ENCODE measurements around the gene MYO5C. TPM values are rescaled to one million over a fixed set of nuclear protein-coding genes. Genes with fewer than 3 reads are reported as not detected.

The MYO5C gene
- total and polyA plus RNA-seq, 2 of the 4 experiments (the other 2 are of a cell fraction): under 0.01 to 0.03 TPM

DNA sequence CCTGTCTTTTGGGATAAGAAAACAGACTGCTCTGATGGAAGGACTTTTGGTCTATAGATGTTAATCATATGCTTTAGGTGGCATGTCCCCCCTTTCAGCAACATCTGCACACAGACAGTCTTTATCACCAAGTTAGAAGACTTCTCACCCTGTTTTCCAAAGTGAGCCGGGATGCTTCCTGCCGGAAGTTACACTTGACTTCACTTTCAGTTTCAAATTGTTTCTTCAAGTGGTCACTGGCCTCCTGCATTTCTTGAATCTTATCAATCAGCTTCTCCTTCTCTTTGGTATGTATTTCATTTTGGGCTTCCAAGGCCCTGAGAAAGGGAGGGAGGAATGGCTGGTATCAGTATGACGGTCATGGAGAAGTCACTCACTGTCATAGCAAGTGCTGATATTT is 77.2 kb downstream of the MYO5C start:
- Histone ChIP-seq H3K27me3 (ENCODE audit: control insufficient read depth, insufficient read depth, low read length) (peaks cover 32% of the 10 kb centered on the region), H2AFZ (replicated peaks; ENCODE audit: low read length, poor library complexity) (no peak overlapping the region), H4K5ac (ENCODE audit: low read depth, low read length) (no peak overlapping the region), H3K18ac (ENCODE audit: low read depth, low read length) (no peak overlapping the region), H4K8ac (ENCODE audit: low read depth in 2 of 2, low read length in 2 of 2) (no peak overlapping the region), H2AK5ac (ENCODE audit: low read depth, low read length) (no peak overlapping the region), H3K23ac (ENCODE audit: low read depth, low read length) (no peak overlapping the region), H3K14ac (replicated peaks; ENCODE audit: low read depth, low read length) (no peak overlapping the region), H2BK5ac (ENCODE audit: low read depth, low read length, poor library complexity, severe bottlenecking) (no peak overlapping the region), H3K4me3 (ENCODE audit: insufficient read depth, low read depth, low read length) (no peak overlapping the region), H2BK120ac (ENCODE audit: low read depth, low read length) (no peak overlapping the region), H3K79me1 (ENCODE audit: low read depth in 1 of 2, low read length in 2 of 2) (no peaks in the 10 kb centered on the region), H2BK20ac (ENCODE audit: low read depth, low read length) (no peak overlapping the region), H3K9me1 (ENCODE audit: insufficient read depth, low read length) (no peaks in the 10 kb centered on the region), H3K9ac (ENCODE audit: low read depth, low read length) (no peak overlapping the region), H3K36me3 (ENCODE audit: control insufficient read depth, insufficient read depth, low read length) (no peaks in the 10 kb centered on the region), H3K4me2 (ENCODE audit: low read depth, low read length) (no peak overlapping the region), H3K56ac (ENCODE audit: extremely low read depth, insufficient read depth, low read length) (no peak overlapping the region), H4K20me1 (ENCODE audit: insufficient read depth, low read length) (no peaks in the 10 kb centered on the region), H3K9me3 (ENCODE audit: control insufficient read depth, insufficient read depth, low read length) (no peaks in the 10 kb centered on the region), H2BK15ac (ENCODE audit: low read depth, low read length) (no peak overlapping the region), H3K4ac (ENCODE audit: low read depth, low read length) (no peak overlapping the region), H2AK9ac (replicated peaks; ENCODE audit: low read depth, low read length, poor library complexity) (no peak overlapping the region), H3K27ac (ENCODE audit: insufficient read depth, low read length) (no peak overlapping the region), H4K91ac (ENCODE audit: insufficient read depth, low read depth, low read length) (no peak overlapping the region), H3K4me1 (ENCODE audit: control insufficient read depth, insufficient read depth, low read length) (peaks cover 1% of the 10 kb centered on the region; the same call in 1 of the 2 replicates)
- dilution Hi-C loops (cut with HindIII; ENCODE audit: low sequenced_read_pairs, unreplicated experiment): no loop called here
- DNase-seq (no peak), ATAC-seq (ENCODE audit: low read depth) (no peak)
- POLR2A ChIA-PET (ENCODE audit: unreplicated experiment): no interaction called here
- CTCF ChIA-PET: interaction anchor here (1.2 kb wide), 1 partner anchor 9 kb away, joined by 3 read pairs; no protein-coding TSS in a partner anchor
- TF ChIP-seq MAZ (IDR thresholded peaks at IDR 0.05; ENCODE audit: borderline replicate concordance, low read depth, low read length) (no peak), CEBPB (IDR thresholded peaks at IDR 0.05; ENCODE audit: low read depth, low read length) (no peak), POLR2A (IDR thresholded peaks at IDR 0.05; ENCODE audit: low read depth, low read length) (no peak), CHD1 (IDR thresholded peaks at IDR 0.05; ENCODE audit: low read depth, low read length) (no peak), FOS (IDR thresholded peaks at IDR 0.05; ENCODE audit: low read depth, low read length) (no peak), SMC3 (IDR thresholded peaks at IDR 0.05; ENCODE audit: low read depth, low read length) (no peak), RAD21 (IDR thresholded peaks at IDR 0.05; ENCODE audit: low read length) (no peak), RCOR1 (IDR thresholded peaks at IDR 0.05; ENCODE audit: insufficient replicate concordance, low read length) (no peak), NFE2L2 (IDR thresholded peaks at IDR 0.05; ENCODE audit: low read depth, low read length) (no peak), RFX5 (IDR thresholded peaks at IDR 0.05; ENCODE audit: low read depth, low read length) (no peak), BHLHE40 (IDR thresholded peaks at IDR 0.05; ENCODE audit: low read depth, low read length) (no peak), MAFK (IDR thresholded peaks at IDR 0.05; ENCODE audit: low read depth, low read length) (no peak), MXI1 (IDR thresholded peaks at IDR 0.05; ENCODE audit: borderline replicate concordance, low read depth, low read length) (no peak)
- TF ChIP-seq, protein P1, sequence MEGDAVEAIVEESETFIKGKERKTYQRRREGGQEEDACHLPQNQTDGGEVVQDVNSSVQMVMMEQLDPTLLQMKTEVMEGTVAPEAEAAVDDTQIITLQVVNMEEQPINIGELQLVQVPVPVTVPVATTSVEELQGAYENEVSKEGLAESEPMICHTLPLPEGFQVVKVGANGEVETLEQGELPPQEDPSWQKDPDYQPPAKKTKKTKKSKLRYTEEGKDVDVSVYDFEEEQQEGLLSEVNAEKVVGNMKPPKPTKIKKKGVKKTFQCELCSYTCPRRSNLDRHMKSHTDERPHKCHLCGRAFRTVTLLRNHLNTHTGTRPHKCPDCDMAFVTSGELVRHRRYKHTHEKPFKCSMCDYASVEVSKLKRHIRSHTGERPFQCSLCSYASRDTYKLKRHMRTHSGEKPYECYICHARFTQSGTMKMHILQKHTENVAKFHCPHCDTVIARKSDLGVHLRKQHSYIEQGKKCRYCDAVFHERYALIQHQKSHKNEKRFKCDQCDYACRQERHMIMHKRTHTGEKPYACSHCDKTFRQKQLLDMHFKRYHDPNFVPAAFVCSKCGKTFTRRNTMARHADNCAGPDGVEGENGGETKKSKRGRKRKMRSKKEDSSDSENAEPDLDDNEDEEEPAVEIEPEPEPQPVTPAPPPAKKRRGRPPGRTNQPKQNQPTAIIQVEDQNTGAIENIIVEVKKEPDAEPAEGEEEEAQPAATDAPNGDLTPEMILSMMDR (conservative IDR thresholded peaks at IDR 0.05; ENCODE audit: low read depth, low read length): no peak
- TF ChIP-seq, protein P2, sequence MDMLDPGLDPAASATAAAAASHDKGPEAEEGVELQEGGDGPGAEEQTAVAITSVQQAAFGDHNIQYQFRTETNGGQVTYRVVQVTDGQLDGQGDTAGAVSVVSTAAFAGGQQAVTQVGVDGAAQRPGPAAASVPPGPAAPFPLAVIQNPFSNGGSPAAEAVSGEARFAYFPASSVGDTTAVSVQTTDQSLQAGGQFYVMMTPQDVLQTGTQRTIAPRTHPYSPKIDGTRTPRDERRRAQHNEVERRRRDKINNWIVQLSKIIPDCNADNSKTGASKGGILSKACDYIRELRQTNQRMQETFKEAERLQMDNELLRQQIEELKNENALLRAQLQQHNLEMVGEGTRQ (IDR thresholded peaks at IDR 0.05; ENCODE audit: low read depth, low read length): no peak
- TF ChIP-seq, protein P3, sequence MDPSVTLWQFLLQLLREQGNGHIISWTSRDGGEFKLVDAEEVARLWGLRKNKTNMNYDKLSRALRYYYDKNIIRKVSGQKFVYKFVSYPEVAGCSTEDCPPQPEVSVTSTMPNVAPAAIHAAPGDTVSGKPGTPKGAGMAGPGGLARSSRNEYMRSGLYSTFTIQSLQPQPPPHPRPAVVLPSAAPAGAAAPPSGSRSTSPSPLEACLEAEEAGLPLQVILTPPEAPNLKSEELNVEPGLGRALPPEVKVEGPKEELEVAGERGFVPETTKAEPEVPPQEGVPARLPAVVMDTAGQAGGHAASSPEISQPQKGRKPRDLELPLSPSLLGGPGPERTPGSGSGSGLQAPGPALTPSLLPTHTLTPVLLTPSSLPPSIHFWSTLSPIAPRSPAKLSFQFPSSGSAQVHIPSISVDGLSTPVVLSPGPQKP (IDR thresholded peaks at IDR 0.05; ENCODE audit: borderline replicate concordance, low read depth, low read length): no peak
- intact Hi-C loops (cut with micrococcal nuclease): no loop called here
- BruUV-seq (replicated peaks): no TSS peak
- 80% methylated on average over 1 of the region's 3 CpGs; no CpG with 5 or more reads in 1 of the 2 experiments for WGBS, 2 experiments (ENCODE audit: extremely low coverage in 2 of 2, insufficient read length in 1 of 2)
- in situ Hi-C loops (cut with MboI; ENCODE audit: low sequenced_read_pairs): loop anchor here (10.0 kb wide), 1 partner anchor 244 kb away; the partner anchor contains the start of gene LEO1
